ENCODE measurements around the gene C1QL1. TPM values are rescaled to one million over a fixed set of nuclear protein-coding genes. Genes with fewer than 3 reads are reported as not detected.

Gene C1QL1
- total RNA-seq, 1 donor from 2014 or later, result not detected

- no peak for TF ChIP-seq CTCF (IDR thresholded peaks at IDR 0.05)
- H3K27me3 ChIP-seq (ENCODE audit: low read depth), result no peaks in the 10 kb centered on the region
- H3K4me1 ChIP-seq, result peaks cover 3% of the 10 kb centered on the region
- DNase-seq (peak; percentile 38), ATAC-seq (no peak)
- H3K36me3 ChIP-seq, result no peaks in the 10 kb centered on the region
- intact Hi-C loops (cut with DNase I), result no loop called here
- H3K9me3 ChIP-seq, result no peaks in the 10 kb centered on the region
- H3K4me3 ChIP-seq, result no peak overlapping the region
- H3K27ac ChIP-seq, result no peak overlapping the region
Observed at GRCh38 chr17:44935116-44935515, 33.0 kb downstream of the C1QL1 start.

- Histone ChIP-seq H3K36me3 (no peaks in the 10 kb centered on the region), H3K4me3 (no peak overlapping the region), H3K27me3 (ENCODE audit: low read depth) (no peaks in the 10 kb centered on the region), H3K4me1 (peaks cover 2% of the 10 kb centered on the region), H3K9me3 (no peaks in the 10 kb centered on the region), H3K27ac (no peak overlapping the region)
- no peak for TF ChIP-seq CTCF (IDR thresholded peaks at IDR 0.05)
- intact Hi-C loops (cut with DNase I), result no loop called here
- ATAC-seq, result no peak
- peak; percentile 21 for DNase-seq
Observed at GRCh38 chr17:44934745-44935105, 33.4 kb downstream of the C1QL1 start.

- no peak overlapping the region for H3K27ac ChIP-seq
- no peaks in the 10 kb centered on the region for H3K27me3 ChIP-seq (ENCODE audit: low read depth)
- H3K9me3 ChIP-seq, result no peaks in the 10 kb centered on the region
- TF ChIP-seq CTCF (IDR thresholded peaks at IDR 0.05), result no peak
- H3K36me3 ChIP-seq, result no peaks in the 10 kb centered on the region
- intact Hi-C loops (cut with DNase I), result no loop called here
- H3K4me1 ChIP-seq, result no peaks in the 10 kb centered on the region
- H3K4me3 ChIP-seq, result no peak overlapping the region
- DNase-seq, result peak; percentile 37
- ATAC-seq, result peak in 1 of 2 donors; percentile 9
Observed at GRCh38 chr17:44933824-44934744, 34.0 kb downstream of the C1QL1 start.

GRCh38 chr17:44932787-44933097 lies 35.4 kb downstream of the C1QL1 start:
- Histone ChIP-seq H3K4me3 (no peak overlapping the region), H3K36me3 (no peaks in the 10 kb centered on the region), H3K27ac (no peak overlapping the region), H3K4me1 (no peaks in the 10 kb centered on the region), H3K27me3 (ENCODE audit: low read depth) (no peaks in the 10 kb centered on the region), H3K9me3 (no peaks in the 10 kb centered on the region)
- TF ChIP-seq CTCF (IDR thresholded peaks at IDR 0.05), result no peak
- peak; percentile 11 for DNase-seq
- intact Hi-C loops (cut with DNase I), result no loop called here
- no peak for ATAC-seq

- no peak for ATAC-seq
- no peaks in the 10 kb centered on the region for H3K9me3 ChIP-seq
- H3K36me3 ChIP-seq, result no peaks in the 10 kb centered on the region
- no peaks in the 10 kb centered on the region for H3K4me1 ChIP-seq
- no peak overlapping the region for H3K4me3 ChIP-seq
- H3K27ac ChIP-seq, result no peak overlapping the region
- DNase-seq, result peak; percentile 13
- H3K27me3 ChIP-seq (ENCODE audit: low read depth), result no peaks in the 10 kb centered on the region
- TF ChIP-seq CTCF (IDR thresholded peaks at IDR 0.05), result no peak
- intact Hi-C loops (cut with DNase I), result no loop called here
Observed at GRCh38 chr17:44932096-44932786, 35.9 kb downstream of the C1QL1 start.

Measured in lower lobe of right lung (tissue), 2 donors.